HG03039 (cell line): ENCODE measurements around the gene GPR37L1.
"Not testable (repeated sequence)": the region's sequence is repeated elsewhere in the genome, so short reads cannot be mapped to it uniquely, and the experiment has no call there.

Experiments used
- ATAC-seq: cut with Tn5 transposase; IDR thresholded peaks from one replicate; pipeline ENCODE4 v1.9.1; 2021; ENCODE audit warnings: mild to moderate bottlenecking, moderate library complexity; ENCODE audit not compliant: unreplicated experiment

GPR37L1 gene

DNA sequence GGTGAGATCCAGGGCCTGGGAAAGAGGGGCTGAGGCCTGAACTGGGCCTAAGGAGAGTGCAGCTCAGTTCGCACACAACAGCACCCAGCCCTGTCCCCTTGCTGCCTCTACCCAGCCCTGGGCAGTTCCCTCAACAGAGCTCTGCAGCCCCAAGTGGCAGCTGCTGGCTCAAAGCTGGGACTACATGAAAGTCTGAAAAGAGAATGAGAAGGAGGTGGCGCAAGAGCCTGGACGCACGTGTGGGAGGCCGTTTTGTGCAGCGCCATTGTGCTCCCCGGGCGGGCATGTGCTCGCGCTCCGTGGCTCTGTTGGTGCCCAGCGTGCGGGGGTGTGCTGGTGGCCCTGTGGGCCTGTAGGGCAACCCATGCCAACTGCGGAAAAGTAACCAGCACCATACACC lies 10.3 kb downstream of the GPR37L1 start:
- ATAC-seq: no peak

- no peak for ATAC-seq
Observed at GRCh38 chr1:202133496-202133895, 10.8 kb downstream of the GPR37L1 start.

GRCh38 chr1:202133989-202134388 lies 11.3 kb downstream of the GPR37L1 start:
- no peak for ATAC-seq

DNA sequence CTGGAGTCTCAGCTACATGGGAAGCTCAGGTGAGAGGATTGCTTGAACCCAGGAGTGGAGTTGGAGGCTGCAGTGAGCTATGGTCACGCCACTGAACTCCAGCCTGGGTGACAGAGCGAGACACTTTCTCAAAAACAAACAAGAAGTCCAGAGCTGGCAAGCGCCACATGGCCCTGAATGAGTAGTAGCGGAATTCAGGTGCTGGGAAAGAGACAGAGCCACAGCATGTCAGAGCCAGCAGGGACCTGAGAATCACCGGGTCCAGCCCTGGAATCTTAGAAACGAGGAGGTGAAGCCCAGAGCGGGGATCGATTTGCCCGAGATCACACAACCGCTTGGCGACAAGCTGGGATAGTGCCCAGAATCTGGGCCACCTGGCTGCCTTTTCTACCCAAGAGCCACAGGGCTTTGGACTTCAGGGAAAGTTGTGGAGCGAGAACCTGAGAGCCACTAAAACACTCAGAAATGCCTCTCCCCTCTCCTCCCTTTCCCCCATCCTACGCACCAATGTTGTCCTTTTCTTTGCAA lies 12.0 kb downstream of the GPR37L1 start:
- ATAC-seq: no peak

GRCh38 chr1:202135221-202135721 lies 12.6 kb downstream of the GPR37L1 start:
- ATAC-seq: no peak

- ATAC-seq: no peak
Observed at GRCh38 chr1:202140833-202141232, 18.1 kb downstream of the GPR37L1 start.

DNA sequence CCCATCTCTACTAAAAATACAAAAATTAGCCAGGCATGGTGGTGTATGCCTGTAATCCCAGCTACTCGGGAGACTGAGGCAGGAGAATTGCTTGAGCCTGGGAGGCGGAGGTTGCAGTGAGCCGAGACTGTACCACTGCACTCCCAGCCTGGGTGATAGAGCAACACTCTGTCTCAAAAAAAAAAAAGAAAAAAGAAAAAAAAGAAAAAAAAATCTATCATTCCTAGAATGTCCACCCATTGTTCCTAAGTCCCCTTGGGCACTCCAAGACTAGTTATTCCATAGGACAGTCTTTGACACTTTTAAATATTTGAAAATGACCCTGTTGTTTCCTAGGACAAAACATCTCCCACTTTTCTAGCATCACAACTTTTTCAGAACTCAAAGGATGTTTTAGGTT lies 18.8 kb downstream of the GPR37L1 start:
- not testable (repeated sequence) for ATAC-seq

DNA sequence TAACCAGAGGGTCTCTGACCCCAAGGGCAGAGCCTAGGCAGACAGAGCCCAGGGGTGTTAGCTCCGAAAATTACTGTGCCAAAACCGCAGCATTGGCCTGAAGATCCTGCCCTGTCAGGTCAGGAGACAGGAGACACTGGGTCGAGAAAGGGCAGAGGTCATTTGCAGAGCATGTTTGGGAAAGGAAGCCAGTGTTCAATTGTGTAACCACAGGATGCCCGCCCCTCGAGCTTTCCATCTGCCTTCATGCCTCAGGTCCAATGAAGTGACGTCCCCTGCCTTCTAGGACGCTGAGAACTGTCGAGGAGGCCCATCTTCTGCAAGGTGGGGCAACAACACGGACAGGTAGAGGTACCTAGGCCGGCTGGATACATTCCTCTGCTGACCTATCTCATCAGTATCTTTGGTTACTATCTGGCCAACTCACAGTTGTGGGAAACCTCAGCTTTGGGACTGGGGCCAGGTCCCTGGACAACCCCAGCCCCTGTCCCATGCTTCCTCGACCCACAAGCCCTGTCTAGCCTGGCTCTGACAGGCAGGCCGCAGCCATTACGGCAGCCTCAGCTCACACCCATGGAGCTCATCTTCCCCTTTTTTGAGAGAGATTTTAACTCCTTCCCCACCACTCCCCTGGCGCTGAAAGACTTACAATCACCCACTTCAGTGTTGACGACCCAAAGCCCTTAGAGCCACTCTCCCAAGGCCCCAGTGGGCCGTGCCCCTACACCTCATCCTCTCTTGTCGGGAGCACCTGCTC lies 20.5 kb downstream of the GPR37L1 start:
- ATAC-seq: peak; percentile 22

GRCh38 chr1:202143768-202144401 lies 21.2 kb downstream of the GPR37L1 start:
- ATAC-seq: peak; percentile 32

DNA sequence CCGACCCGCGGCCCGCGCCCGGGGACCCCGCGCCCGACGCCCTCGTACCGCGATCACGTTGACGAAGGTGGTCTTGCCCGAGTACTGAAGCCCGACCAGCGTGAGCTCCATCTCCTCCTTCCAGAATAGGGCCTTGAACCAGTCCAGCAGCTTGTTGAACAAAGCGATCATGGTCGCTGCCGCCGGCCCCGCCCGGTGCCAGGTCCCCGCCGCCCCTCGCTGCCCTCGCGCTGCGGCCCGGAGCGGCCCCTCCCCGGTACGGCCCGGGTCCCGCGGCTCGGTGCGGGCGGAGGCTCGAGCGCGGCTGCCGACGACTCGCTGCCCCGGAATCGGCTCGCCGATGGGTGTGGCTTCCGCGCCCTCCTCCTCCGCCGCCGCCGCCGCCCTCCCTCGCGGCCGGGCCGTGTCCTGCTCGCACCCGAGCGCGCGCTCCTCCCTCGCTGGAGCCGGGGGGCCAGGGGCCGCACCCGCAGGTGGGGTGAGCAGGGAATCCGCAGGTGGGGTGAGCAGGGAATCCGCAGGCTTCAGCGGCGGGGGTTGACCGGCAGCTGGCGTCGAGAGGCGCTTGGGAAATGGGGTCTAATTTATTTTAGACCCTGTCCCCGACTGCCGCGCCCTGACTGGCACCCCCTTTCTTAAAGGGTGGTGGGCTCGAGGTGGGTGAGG lies 21.8 kb downstream of the GPR37L1 start, which contains the start of gene ARL8A:
Gene ARL8A, minus strand, starts transcription at position 336 of the 666 bp plus-strand sequence. Its CDS starts 165 bp downstream, at position 171.
- ATAC-seq: peak; percentile 61

DNA sequence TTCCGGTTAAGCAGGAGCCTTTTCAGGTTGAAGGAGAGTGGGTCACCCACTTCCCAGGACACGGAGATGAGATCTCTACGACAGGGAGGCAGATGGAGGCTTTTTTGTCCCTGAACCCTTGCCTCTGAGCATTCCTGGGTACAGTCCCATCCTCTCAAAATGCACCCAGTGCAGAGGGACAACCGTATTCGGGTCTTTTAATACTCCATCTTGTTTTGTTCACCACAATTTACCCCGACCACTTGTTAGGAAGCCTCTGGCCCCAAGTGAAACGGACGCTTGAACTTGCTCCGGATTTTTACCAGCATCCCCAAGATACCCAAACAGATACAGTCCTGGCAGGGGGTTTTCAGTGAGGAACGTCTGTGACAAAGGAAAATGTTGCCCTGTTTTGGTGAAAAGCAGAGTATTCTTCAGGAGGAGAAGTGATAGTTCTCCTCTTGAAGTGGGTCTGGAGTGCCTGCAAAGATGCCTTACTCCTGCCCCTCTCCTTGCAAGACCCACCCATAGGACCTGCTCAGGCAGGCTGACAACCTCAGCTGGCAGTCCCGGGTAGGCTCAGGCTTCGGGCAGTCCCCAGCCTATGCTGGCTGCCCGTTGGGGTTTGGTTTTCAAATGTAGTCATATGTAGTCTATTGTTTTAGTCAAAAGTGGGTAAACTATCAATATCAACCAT lies 22.5 kb downstream of the GPR37L1 start:
- ATAC-seq: no peak

DNA sequence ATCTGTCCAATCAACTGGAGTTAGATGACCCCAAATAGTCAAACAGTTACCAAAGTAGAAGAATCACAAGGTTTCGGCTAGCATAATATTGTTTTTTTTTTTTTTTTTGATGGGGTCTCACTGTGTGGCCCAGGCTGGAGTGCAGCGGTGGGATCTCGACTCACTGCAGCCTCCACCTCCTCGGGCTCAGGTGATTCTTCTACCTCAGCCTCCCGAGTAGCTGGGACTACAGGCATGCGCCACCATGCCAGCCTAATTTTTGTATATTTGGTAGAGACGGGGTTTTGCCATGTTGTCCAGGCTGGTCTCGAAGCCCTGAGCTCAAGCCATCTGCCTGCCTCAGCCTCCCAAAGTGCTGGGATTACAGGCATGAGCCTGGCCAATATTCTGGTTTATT lies 23.0 kb downstream of the GPR37L1 start:
- ATAC-seq: not testable (repeated sequence)

DNA sequence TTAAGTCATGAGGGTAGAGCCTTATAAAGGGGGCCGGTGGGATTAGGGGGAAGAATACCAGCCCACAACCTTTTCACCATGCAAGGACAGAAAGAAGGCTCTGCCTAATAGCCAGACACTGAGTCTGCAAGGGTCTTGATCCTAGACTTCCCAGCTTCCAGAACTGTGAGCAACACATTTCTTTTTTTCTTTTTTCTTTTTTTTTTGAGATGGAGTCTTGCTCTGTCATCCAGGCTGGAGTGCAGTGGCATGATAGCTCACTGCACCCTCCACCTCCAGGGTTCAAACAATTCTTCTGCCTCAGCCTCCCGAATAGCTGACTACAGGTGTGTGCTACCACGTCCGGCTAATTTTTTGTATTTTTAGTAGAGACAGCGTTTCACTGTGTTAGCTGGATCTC lies 23.6 kb downstream of the GPR37L1 start:
- no peak for ATAC-seq

- ATAC-seq: no peak
Observed at GRCh38 chr1:202146993-202147392, 24.3 kb downstream of the GPR37L1 start.

DNA sequence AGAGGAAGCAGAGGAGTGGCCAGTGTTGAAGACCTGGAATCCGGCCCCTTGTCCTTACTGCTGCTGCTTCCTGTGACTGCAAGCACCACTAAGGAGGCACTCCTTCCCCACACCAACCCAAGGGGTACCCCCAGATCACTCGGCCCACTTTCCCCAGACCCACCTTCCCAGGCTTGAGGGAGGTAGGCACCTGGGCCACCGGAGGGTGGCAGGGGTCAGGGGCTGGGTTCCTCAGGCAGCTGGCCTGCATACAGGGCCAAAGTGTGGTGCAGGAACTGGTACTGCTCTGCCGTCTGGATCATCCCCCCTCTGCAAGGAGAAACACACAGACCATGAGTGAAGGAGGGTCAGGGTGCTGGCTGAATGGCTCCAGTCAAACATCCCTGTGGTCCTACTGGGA lies 25.7 kb downstream of the GPR37L1 start:
- no peak for ATAC-seq

- no peak for ATAC-seq
Observed at GRCh38 chr1:202149566-202149965, 26.8 kb downstream of the GPR37L1 start.

- ATAC-seq: no peak
Observed at GRCh38 chr1:202150187-202150586, 27.5 kb downstream of the GPR37L1 start.

- no peak for ATAC-seq
Observed at GRCh38 chr1:202150602-202151001, 27.9 kb downstream of the GPR37L1 start.

GRCh38 chr1:202151045-202151444 lies 28.3 kb downstream of the GPR37L1 start:
- ATAC-seq: no peak

DNA sequence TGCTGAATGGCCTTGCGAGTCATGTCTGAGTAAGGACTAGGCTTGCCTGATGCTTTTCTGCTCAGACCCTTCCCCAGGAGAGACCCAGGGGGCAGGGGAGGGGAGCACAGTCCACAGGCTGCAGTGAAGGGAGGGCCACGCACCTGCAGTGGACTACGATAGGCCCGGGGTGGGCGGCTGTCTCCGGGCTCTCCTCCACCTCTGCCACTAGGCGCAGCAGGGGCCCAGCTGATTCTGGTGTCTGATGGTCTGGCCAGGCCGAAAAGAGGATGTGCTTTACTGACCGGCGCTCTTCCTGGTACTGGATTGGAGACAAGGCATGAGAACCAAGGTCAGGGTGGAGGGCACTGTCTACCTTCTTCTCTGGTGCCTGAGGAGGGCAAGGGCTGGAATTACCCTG lies 29.7 kb downstream of the GPR37L1 start:
- no peak for ATAC-seq

- ATAC-seq: no peak
Observed at GRCh38 chr1:202153284-202153683, 30.6 kb downstream of the GPR37L1 start.
